HepG2 (cell line): ENCODE data around the gene SLC13A3. TPM values are rescaled to one million over a fixed set of nuclear protein-coding genes. Genes with fewer than 3 reads are reported as not detected.

ENCODE experiments used
- CBX1 ChIP-seq: IDR thresholded peaks from one replicate; pipeline ENCODE4 v1.6.1; 2016; ENCODE audit warnings: antibody characterized with exemption, low read depth
- CCAR2 ChIP-seq: fragments of 200-400 bp; formaldehyde crosslinking; optimal IDR thresholded peaks from 2 replicates; pipeline ENCODE3; 2018; ENCODE audit warnings: low read depth, mild to moderate bottlenecking, low read length, moderate library complexity
- GATAD1 ChIP-seq: IDR thresholded peaks from 2 replicates; pipeline ENCODE4 v1.6.1; 2016; ENCODE audit warnings: missing genetic modification reagents, missing compliant biosample characterization
- JUND ChIP-seq: sonication (generic); formaldehyde crosslinking; IDR thresholded peaks from 2 replicates; pipeline ENCODE4 v1.8.0; 2022; ENCODE audit warnings: mild to moderate bottlenecking, missing genetic modification reagents
- MEIS2 ChIP-seq: sonication (generic); formaldehyde crosslinking; IDR thresholded peaks from 2 replicates; pipeline ENCODE4 v1.9.0; 2021; ENCODE audit warnings: mild to moderate bottlenecking, missing genetic modification reagents
- PRPF4 ChIP-seq: fragments of 200-400 bp; formaldehyde crosslinking; IDR thresholded peaks from 2 replicates; pipeline ENCODE4 v1.6.1; 2016; ENCODE audit warnings: low read length, low read depth; ENCODE audit not compliant: poor library complexity, severe bottlenecking
- SIN3B ChIP-seq: fragments of 150-350 bp; IDR thresholded peaks from 2 replicates; pipeline ENCODE4 v1.6.1; 2014; ENCODE audit warnings: low read length
- SYNCRIP ChIP-seq: fragments of 200-400 bp; formaldehyde crosslinking; IDR thresholded peaks from 2 replicates; pipeline ENCODE4 v1.6.1; 2018; ENCODE audit warnings: mild to moderate bottlenecking, low read depth, low read length; ENCODE audit not compliant: insufficient read depth
- THYN1 ChIP-seq: sonication (generic); formaldehyde crosslinking; IDR thresholded peaks from 2 replicates; pipeline ENCODE4 v1.8.1; 2023; ENCODE audit warnings: low read depth, mild to moderate bottlenecking, moderate library complexity, missing genetic modification reagents, borderline replicate concordance
- TP53 ChIP-seq: sonication (generic); formaldehyde crosslinking; conservative IDR thresholded peaks from 2 replicates; pipeline ENCODE4 v1.4.0; 2020; ENCODE audit warnings: missing genetic modification reagents
- ZKSCAN5 ChIP-seq: sonication (generic); formaldehyde crosslinking; IDR thresholded peaks from 2 replicates; pipeline ENCODE4 v1.5.1; 2020; ENCODE audit warnings: mild to moderate bottlenecking, missing genetic modification reagents
- ZNF17 ChIP-seq: sonication (generic); formaldehyde crosslinking; IDR thresholded peaks from 2 replicates; pipeline ENCODE4 v1.5.0; 2020; ENCODE audit warnings: mild to moderate bottlenecking, missing genetic modification reagents
- ZNF3 ChIP-seq: IDR thresholded peaks from 2 replicates; pipeline ENCODE4 v1.7.0; 2017; ENCODE audit warnings: inconsistent platforms
- ZNF331 ChIP-seq: sonication (generic); formaldehyde crosslinking; IDR thresholded peaks from 2 replicates; pipeline ENCODE4 v1.4.0; 2020; ENCODE audit warnings: missing genetic modification reagents
- ZNF44 ChIP-seq: sonication (generic); formaldehyde crosslinking; IDR thresholded peaks from 2 replicates; pipeline ENCODE4 v1.5.1; 2020; ENCODE audit warnings: mild to moderate bottlenecking, missing genetic modification reagents
- ZNF629 ChIP-seq: sonication (generic); formaldehyde crosslinking; conservative IDR thresholded peaks from 2 replicates; pipeline ENCODE4 v1.5.0; 2020; ENCODE audit warnings: missing genetic modification reagents
- ZNF781 ChIP-seq: sonication (generic); formaldehyde crosslinking; IDR thresholded peaks from 2 replicates; pipeline ENCODE4 v1.5.1; 2020; ENCODE audit warnings: borderline replicate concordance, mild to moderate bottlenecking, missing genetic modification reagents; ENCODE audit errors: not compliant biosample characterization
- ZNF782 ChIP-seq: sonication (generic); formaldehyde crosslinking; IDR thresholded peaks from 2 replicates; pipeline ENCODE4 v1.4.0; 2020; ENCODE audit warnings: missing genetic modification reagents, mild to moderate bottlenecking, borderline replicate concordance
- polyA plus RNA-seq, 8 experiments: library from polyadenylated mRNA; depleted of rRNA in 3 of 8; stranded (reverse) in 7 of 8; unstranded in 1 of 8; fragments of >200 nt; fragmentation: Illumina TruSeq in 4 of 8; extraction: Trizol in 4 of 8; gene quantifications; 2 replicates each; pipeline versions ENCODE4 v1.2.1 to v1.2.3, GENCODE V29; 2011 to 2016; ENCODE audit warnings: low read depth in 4 of 8, missing spikeins in 1 of 8, mixed read lengths in 1 of 8; ENCODE audit not compliant: insufficient read depth in 1 of 8
- total RNA-seq, 5 experiments: library from RNA; depleted of rRNA; stranded (reverse); fragments of >200 nt; fragmentation: Illumina TruSeq; extraction: Trizol; gene quantifications; 2 replicates each; pipeline ENCODE4 v1.2.3, GENCODE V29; 2016; ENCODE audit warnings: low read depth in 1 of 5
- TF ChIP-seq, protein P1 (sequence below): sonication (generic); formaldehyde crosslinking; IDR thresholded peaks from 2 replicates; pipeline ENCODE4 v1.9.0; 2021; ENCODE audit warnings: missing genetic modification reagents, borderline replicate concordance
- TF ChIP-seq, protein P2 (sequence below): sonication (generic); formaldehyde crosslinking; IDR thresholded peaks from 2 replicates; pipeline ENCODE4 v1.4.0; 2020; ENCODE audit warnings: missing genetic modification reagents, mild to moderate bottlenecking, borderline replicate concordance
- TF ChIP-seq, protein P3 (sequence below): IDR thresholded peaks from 2 replicates; pipeline ENCODE4 v1.6.1; 2016; ENCODE audit warnings: mild to moderate bottlenecking
- TF ChIP-seq, protein P4 (sequence below): sonication (generic); formaldehyde crosslinking; IDR thresholded peaks from 2 replicates; pipeline ENCODE4 v1.5.0; 2020; ENCODE audit warnings: missing genetic modification reagents, mild to moderate bottlenecking, borderline replicate concordance

The SLC13A3 gene
- total and polyA plus RNA-seq, 2 of the 13 experiments (the other 11 are each of a cell fraction or from before 2014, with no cell fraction given), result 66.5 to 76.0 TPM

DNA sequence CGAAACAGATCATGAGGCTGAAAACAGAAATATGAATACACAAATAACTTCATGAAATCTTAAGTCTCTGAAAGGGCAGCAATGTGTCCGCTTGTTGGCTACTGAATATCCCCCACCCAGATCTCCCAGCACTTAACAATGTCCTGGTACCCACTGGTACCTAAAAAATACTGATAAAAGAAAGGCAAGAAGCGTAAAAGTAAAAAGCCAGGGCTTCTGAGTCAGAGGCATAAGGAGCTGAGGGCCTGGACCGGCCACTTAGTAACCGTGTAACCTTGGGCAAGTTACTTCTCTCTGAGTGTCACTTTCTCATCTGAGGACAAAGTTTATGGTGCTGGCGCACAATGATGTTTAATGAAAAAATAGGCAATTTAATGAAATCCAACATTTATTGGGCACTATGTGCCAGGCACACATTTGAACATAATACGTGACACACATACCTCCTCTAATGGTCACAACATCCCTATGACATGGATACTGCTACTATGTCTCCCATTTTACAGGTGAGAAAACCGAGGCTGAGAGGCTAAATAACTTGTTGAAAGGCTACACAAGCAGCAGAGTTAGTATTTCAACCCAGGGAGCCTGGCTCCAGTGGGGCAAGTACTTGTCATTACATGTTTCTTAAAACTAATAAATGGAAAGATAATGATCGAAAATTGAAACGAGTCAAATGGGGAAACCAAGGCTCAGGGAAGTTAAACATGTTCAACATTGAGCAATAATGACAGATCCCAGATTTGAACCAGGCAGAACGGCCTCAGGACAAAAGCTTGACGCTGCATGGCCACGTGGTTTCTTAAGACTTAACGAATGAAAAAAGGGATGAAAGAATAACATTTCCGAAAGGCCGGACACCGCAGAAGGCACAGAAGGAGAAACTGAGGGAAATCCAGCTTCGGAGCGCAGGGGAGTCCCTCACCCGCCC, 37.2 kb upstream of the SLC13A3 start (continued):
- TF ChIP-seq, protein P1, sequence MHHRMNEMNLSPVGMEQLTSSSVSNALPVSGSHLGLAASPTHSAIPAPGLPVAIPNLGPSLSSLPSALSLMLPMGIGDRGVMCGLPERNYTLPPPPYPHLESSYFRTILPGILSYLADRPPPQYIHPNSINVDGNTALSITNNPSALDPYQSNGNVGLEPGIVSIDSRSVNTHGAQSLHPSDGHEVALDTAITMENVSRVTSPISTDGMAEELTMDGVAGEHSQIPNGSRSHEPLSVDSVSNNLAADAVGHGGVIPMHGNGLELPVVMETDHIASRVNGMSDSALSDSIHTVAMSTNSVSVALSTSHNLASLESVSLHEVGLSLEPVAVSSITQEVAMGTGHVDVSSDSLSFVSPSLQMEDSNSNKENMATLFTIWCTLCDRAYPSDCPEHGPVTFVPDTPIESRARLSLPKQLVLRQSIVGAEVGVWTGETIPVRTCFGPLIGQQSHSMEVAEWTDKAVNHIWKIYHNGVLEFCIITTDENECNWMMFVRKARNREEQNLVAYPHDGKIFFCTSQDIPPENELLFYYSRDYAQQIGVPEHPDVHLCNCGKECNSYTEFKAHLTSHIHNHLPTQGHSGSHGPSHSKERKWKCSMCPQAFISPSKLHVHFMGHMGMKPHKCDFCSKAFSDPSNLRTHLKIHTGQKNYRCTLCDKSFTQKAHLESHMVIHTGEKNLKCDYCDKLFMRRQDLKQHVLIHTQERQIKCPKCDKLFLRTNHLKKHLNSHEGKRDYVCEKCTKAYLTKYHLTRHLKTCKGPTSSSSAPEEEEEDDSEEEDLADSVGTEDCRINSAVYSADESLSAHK (CRISPR knock-in tag), result no peak
- no peak for TF ChIP-seq PRPF4
- no peak for TF ChIP-seq ZKSCAN5 (CRISPR knock-in tag)
- TF ChIP-seq TP53 (CRISPR knock-in tag), result no peak
- no peak for TF ChIP-seq ZNF331 (CRISPR knock-in tag)
- no peak; the same call in none of the 2 replicates for TF ChIP-seq GATAD1 (CRISPR knock-in tag)
- no peak for TF ChIP-seq ZNF782 (CRISPR knock-in tag)
- TF ChIP-seq CBX1, result no peak
- TF ChIP-seq ZNF3 (CRISPR knock-in tag), result 0 out of 2 replicates have a peak, but pooled peaks have one; percentile 18
- peak; percentile 100 for TF ChIP-seq ZNF629 (CRISPR knock-in tag)
- TF ChIP-seq ZNF781 (CRISPR knock-in tag), result peak; percentile 21
- TF ChIP-seq ZNF44 (CRISPR knock-in tag), result no peak
- no peak for TF ChIP-seq SYNCRIP
- no peak for TF ChIP-seq THYN1 (CRISPR knock-in tag)
- TF ChIP-seq SIN3B, result no peak
- no peak for TF ChIP-seq MEIS2 (CRISPR knock-in tag)
- TF ChIP-seq, protein P2, sequence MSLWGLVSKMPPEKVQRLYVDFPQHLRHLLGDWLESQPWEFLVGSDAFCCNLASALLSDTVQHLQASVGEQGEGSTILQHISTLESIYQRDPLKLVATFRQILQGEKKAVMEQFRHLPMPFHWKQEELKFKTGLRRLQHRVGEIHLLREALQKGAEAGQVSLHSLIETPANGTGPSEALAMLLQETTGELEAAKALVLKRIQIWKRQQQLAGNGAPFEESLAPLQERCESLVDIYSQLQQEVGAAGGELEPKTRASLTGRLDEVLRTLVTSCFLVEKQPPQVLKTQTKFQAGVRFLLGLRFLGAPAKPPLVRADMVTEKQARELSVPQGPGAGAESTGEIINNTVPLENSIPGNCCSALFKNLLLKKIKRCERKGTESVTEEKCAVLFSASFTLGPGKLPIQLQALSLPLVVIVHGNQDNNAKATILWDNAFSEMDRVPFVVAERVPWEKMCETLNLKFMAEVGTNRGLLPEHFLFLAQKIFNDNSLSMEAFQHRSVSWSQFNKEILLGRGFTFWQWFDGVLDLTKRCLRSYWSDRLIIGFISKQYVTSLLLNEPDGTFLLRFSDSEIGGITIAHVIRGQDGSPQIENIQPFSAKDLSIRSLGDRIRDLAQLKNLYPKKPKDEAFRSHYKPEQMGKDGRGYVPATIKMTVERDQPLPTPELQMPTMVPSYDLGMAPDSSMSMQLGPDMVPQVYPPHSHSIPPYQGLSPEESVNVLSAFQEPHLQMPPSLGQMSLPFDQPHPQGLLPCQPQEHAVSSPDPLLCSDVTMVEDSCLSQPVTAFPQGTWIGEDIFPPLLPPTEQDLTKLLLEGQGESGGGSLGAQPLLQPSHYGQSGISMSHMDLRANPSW (CRISPR knock-in tag), result no peak
- TF ChIP-seq, protein P3, sequence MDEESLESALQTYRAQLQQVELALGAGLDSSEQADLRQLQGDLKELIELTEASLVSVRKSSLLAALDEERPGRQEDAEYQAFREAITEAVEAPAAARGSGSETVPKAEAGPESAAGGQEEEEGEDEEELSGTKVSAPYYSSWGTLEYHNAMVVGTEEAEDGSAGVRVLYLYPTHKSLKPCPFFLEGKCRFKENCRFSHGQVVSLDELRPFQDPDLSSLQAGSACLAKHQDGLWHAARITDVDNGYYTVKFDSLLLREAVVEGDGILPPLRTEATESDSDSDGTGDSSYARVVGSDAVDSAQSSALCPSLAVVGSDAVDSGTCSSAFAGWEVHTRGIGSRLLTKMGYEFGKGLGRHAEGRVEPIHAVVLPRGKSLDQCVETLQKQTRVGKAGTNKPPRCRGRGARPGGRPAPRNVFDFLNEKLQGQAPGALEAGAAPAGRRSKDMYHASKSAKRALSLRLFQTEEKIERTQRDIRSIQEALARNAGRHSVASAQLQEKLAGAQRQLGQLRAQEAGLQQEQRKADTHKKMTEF (CRISPR knock-in tag), result no peak
- no peak for TF ChIP-seq ZNF17 (CRISPR knock-in tag)
- TF ChIP-seq, protein P4, sequence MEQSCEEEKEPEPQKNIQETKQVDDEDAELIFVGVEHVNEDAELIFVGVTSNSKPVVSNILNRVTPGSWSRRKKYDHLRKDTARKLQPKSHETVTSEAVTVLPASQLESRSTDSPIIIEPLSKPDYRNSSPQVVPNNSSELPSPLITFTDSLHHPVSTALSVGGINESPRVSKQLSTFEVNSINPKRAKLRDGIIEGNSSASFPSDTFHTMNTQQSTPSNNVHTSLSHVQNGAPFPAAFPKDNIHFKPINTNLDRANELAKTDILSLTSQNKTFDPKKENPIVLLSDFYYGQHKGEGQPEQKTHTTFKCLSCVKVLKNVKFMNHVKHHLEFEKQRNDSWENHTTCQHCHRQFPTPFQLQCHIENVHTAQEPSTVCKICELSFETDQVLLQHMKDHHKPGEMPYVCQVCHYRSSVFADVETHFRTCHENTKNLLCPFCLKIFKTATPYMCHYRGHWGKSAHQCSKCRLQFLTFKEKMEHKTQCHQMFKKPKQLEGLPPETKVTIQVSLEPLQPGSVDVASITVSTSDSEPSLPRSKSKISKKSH (CRISPR knock-in tag), result no peak
- no peak for TF ChIP-seq CCAR2
- no peak for TF ChIP-seq JUND (CRISPR knock-in tag)
